CD4-positive, CD25-positive, alpha-beta regulatory T cell (primary cell): ENCODE results near the gene HBZ. TPM values are rescaled to one million over a fixed set of nuclear protein-coding genes. Genes with fewer than 3 reads are reported as not detected.
"Not testable (repeated sequence)": the region's sequence is repeated elsewhere in the genome, so short reads cannot be mapped to it uniquely, and the experiment has no call there.

ENCODE experiments used
- ATAC-seq, 2 donors: fragments of 150-1000 bp; cut with Tn5 transposase; one replicate each; pipeline ENCODE4 v1.10.0; 2021; ENCODE audit warnings: low read depth in 2 of 2, moderate number of reproducible peaks in 2 of 2, moderate library complexity in 1 of 2
- DNase-seq, 3 donors: peaks; one replicate each; pipeline versions ENCODE4 v3.0.0 to v3.0.0-alpha.2; 2012 to 2022; ENCODE audit warnings: mixed read lengths in 1 of 3
- H3K27ac ChIP-seq: one replicate; pipeline ENCODE4 v1.7.0; 2013; ENCODE audit warnings: mild to moderate bottlenecking, low read length; ENCODE audit not compliant: insufficient read depth, poor library complexity, severe bottlenecking
- H3K27me3 ChIP-seq: one replicate; pipeline ENCODE4 v1.7.0; 2013; ENCODE audit warnings: low read length; ENCODE audit not compliant: control insufficient read depth, insufficient read depth
- H3K36me3 ChIP-seq: one replicate; pipeline ENCODE4 v1.7.0; 2013; ENCODE audit warnings: mild to moderate bottlenecking, low read length, moderate library complexity; ENCODE audit not compliant: control insufficient read depth, insufficient read depth
- H3K4me1 ChIP-seq: 2 replicates; pipeline ENCODE4 v1.7.0; 2013; ENCODE audit warnings: mild to moderate bottlenecking, low read length; ENCODE audit not compliant: insufficient read depth, control insufficient read depth, poor library complexity, severe bottlenecking
- H3K4me3 ChIP-seq: one replicate; pipeline ENCODE4 v1.7.0; 2013; ENCODE audit warnings: low read depth, mild to moderate bottlenecking, low read length, moderate library complexity
- H3K9me3 ChIP-seq, 2 experiments: 1 replicate in 1 of 2; 2 replicates in 1 of 2; pipeline ENCODE4 v1.7.0; 2013; ENCODE audit warnings: low read length in 2 of 2, mild to moderate bottlenecking in 1 of 2, moderate library complexity in 1 of 2; ENCODE audit not compliant: control insufficient read depth in 2 of 2
- H3K27ac Mint-ChIP-seq, 3 donors: one replicate each; pipeline ENCODE4 v1.8.0; 2020 to 2022; ENCODE audit warnings: mild to moderate bottlenecking in 3 of 3, mixed read lengths in 3 of 3, moderate library complexity in 2 of 3
- H3K27me3 Mint-ChIP-seq: one replicate; pipeline ENCODE4 v1.8.0; 2022; ENCODE audit warnings: mild to moderate bottlenecking, mixed read lengths
- H3K36me3 Mint-ChIP-seq: one replicate; pipeline ENCODE4 v1.8.0; 2020; ENCODE audit warnings: mixed read lengths
- H3K4me1 Mint-ChIP-seq, 4 donors: one replicate each; pipeline ENCODE4 v1.8.0; 2020 to 2022; ENCODE audit warnings: mixed read lengths in 4 of 4, mild to moderate bottlenecking in 1 of 4
- H3K4me3 Mint-ChIP-seq, 4 donors: one replicate each; pipeline ENCODE4 v1.8.0; 2020 to 2022; ENCODE audit warnings: mild to moderate bottlenecking in 4 of 4, mixed read lengths in 4 of 4, moderate library complexity in 3 of 4
- H3K9me3 Mint-ChIP-seq, 7 donors: one replicate each; pipeline ENCODE4 v1.8.0; 2020 to 2022; ENCODE audit warnings: mixed read lengths in 7 of 7, mild to moderate bottlenecking in 3 of 7, moderate library complexity in 2 of 7
- polyA plus RNA-seq, 4 donors: library from polyadenylated mRNA; unstranded; fragments of 300-500 nt; fragmentation: Illumina TruSeq; gene quantifications; one replicate each; pipeline ENCODE4 v1.2.3, GENCODE V29; 2021
- total RNA-seq: library from RNA; stranded (reverse); gene quantifications from one replicate; pipeline ENCODE4 v1.2.3, GENCODE V29; 2022

The HBZ gene
- total and polyA plus RNA-seq, 5 donors from 2014 or later = not detected

GRCh38 chr16:200388-200787 is 47.9 kb downstream of the HBZ start:
- Mint-ChIP-seq H3K9me3 (no peaks in the 10 kb centered on the region), H3K27ac (no peak overlapping the region)

DNA sequence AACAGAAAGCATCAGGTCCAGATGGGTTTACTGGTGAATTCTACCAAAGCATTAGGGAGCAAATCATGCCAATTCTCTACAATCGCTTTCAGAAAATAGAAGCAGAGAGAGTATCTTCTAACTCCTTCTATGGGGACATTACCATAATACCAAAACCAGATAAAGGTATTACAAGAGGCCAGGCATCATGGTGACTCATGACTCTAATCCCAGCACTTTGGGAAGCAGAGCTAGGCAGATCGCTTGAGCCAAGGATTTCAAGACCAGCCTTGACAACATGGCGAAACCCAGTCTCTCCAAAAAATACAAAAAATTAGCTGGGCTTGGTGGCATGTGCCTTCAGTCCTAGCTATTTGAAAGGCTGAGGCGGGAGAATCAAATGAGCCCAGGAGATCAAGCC is 50.8 kb downstream of the HBZ start:
- no peak overlapping the region for H3K4me3 Mint-ChIP-seq

More at GRCh38 chr16:200388-200787, 47.9 kb downstream of the HBZ start:
- no peak overlapping the region for H3K4me3 ChIP-seq
- peaks cover 55% of the 10 kb centered on the region for H3K36me3 ChIP-seq
- Mint-ChIP-seq H3K27me3 (no peaks in the 10 kb centered on the region), H3K4me1 (peaks cover 0 to 4% (median 0%) of the 10 kb centered on the region in 4 donors), H3K4me3 (no peak overlapping the region), H3K36me3 (peaks cover 12% of the 10 kb centered on the region)
- DNase-seq (no peak), ATAC-seq (no peak)
- H3K9me3 ChIP-seq = no peaks in the 10 kb centered on the region
- no peaks in the 10 kb centered on the region for H3K4me1 ChIP-seq
- no peak overlapping the region for H3K27ac ChIP-seq
- no peaks in the 10 kb centered on the region for H3K27me3 ChIP-seq

GRCh38 chr16:204046-204445 is 51.6 kb downstream of the HBZ start:
- H3K9me3 Mint-ChIP-seq, H3K27me3 ChIP-seq, H3K27me3 Mint-ChIP-seq, H3K4me1 ChIP-seq, H3K27ac Mint-ChIP-seq, H3K9me3 ChIP-seq, H3K4me3 Mint-ChIP-seq, H3K4me3 ChIP-seq, H3K4me1 Mint-ChIP-seq, DNase-seq, H3K27ac ChIP-seq, ATAC-seq: not testable (repeated sequence)
- peaks cover 31% of the 10 kb centered on the region for H3K36me3 Mint-ChIP-seq
- peaks cover 66% of the 10 kb centered on the region for H3K36me3 ChIP-seq

More for the DNA sequence above, 50.8 kb downstream of the HBZ start:
- Histone ChIP-seq H3K27ac (no peak overlapping the region), H3K27me3 (no peaks in the 10 kb centered on the region), H3K36me3 (peaks cover 66% of the 10 kb centered on the region), H3K4me1 (no peaks in the 10 kb centered on the region), H3K4me3 (no peak overlapping the region), H3K9me3 (no peaks in the 10 kb centered on the region)
- Mint-ChIP-seq H3K27ac (no peak overlapping the region), H3K4me1 (peaks cover 0 to 8% (median under 1%) of the 10 kb centered on the region in 4 donors), H3K27me3 (no peaks in the 10 kb centered on the region), H3K9me3 (no peaks in the 10 kb centered on the region), H3K36me3 (peaks cover 26% of the 10 kb centered on the region)
- DNase-seq (no peak), ATAC-seq (no peak)

Other genes starting within 250 kb of the HBZ start
- 12.7 TPM for gene POLR3K, start 99.0 kb upstream of the HBZ start, total RNA-seq
- 10 to 100 TPM; 37.5 to 50.4 (median 48.6) TPM for gene POLR3K, start 99.0 kb upstream of the HBZ start, polyA plus RNA-seq
- gene SNRNP25, start 98.8 kb upstream of the HBZ start, total RNA-seq = 9.4 TPM
- gene SNRNP25, start 98.8 kb upstream of the HBZ start, polyA plus RNA-seq = 10 to 100 TPM; 16.6 to 29.1 (median 21.2) TPM
- gene RHBDF1, start 80.0 kb upstream of the HBZ start, total RNA-seq = 0.67 TPM
- gene RHBDF1, start 80.0 kb upstream of the HBZ start, polyA plus RNA-seq = not detected
- gene MPG, start 74.4 kb upstream of the HBZ start, total RNA-seq = 29.2 TPM
- 10 to 100 TPM; 62.2 to 82.7 (median 81.8) TPM for gene MPG, start 74.4 kb upstream of the HBZ start, polyA plus RNA-seq
- gene NPRL3, start 14.0 kb upstream of the HBZ start, total RNA-seq = 23.1 TPM
- gene NPRL3, start 14.0 kb upstream of the HBZ start, polyA plus RNA-seq = 1 to 10 TPM; 6.5 to 9.2 (median 8.2) TPM
- not detected for gene HBM, start 13.3 kb downstream of the HBZ start, total RNA-seq
- not detected for gene HBM, start 13.3 kb downstream of the HBZ start, polyA plus RNA-seq
- gene HBA2, start 20.2 kb downstream of the HBZ start, total RNA-seq = 0.86 TPM
- gene HBA2, start 20.2 kb downstream of the HBZ start, polyA plus RNA-seq = 1 to 10 TPM in 1 of 4 donors, under 1 TPM in 2, not detected in 1; 0.41 to 1.2 (median 0.99) TPM
- not detected for gene HBA1, start 24.0 kb downstream of the HBZ start, total RNA-seq
- gene HBA1, start 24.0 kb downstream of the HBZ start, polyA plus RNA-seq = under 1 TPM in 1 of 4 donors, not detected in 3; 0.41 TPM
- gene HBQ1, start 27.8 kb downstream of the HBZ start, total RNA-seq = not detected
- gene HBQ1, start 27.8 kb downstream of the HBZ start, polyA plus RNA-seq = not detected
- 152 TPM for gene LUC7L, start 76.8 kb downstream of the HBZ start, total RNA-seq
- 10 to 100 TPM in 1 of 4 donors, 1 to 10 TPM in 3; 8.9 to 10.9 (median 9.8) TPM for gene LUC7L, start 76.8 kb downstream of the HBZ start, polyA plus RNA-seq
- 26.5 TPM for gene FAM234A, start 82.2 kb downstream of the HBZ start, total RNA-seq
- 10 to 100 TPM; 15.3 to 23.9 (median 21.7) TPM for gene FAM234A, start 82.2 kb downstream of the HBZ start, polyA plus RNA-seq
- gene RGS11, start 123.3 kb downstream of the HBZ start, total RNA-seq = not detected
- not detected for gene RGS11, start 123.3 kb downstream of the HBZ start, polyA plus RNA-seq
- not detected for gene ARHGDIG, start 127.9 kb downstream of the HBZ start, total RNA-seq
- gene ARHGDIG, start 127.9 kb downstream of the HBZ start, polyA plus RNA-seq = not detected
- gene PDIA2, start 130.5 kb downstream of the HBZ start, total RNA-seq = not detected
- not detected for gene PDIA2, start 130.5 kb downstream of the HBZ start, polyA plus RNA-seq
- 45.2 TPM for gene AXIN1, start 200.1 kb downstream of the HBZ start, total RNA-seq
- 1 to 10 TPM; 1.1 to 2.9 (median 1.4) TPM for gene AXIN1, start 200.1 kb downstream of the HBZ start, polyA plus RNA-seq
- gene MRPL28, start 217.9 kb downstream of the HBZ start, total RNA-seq = 37.8 TPM
- 100 to 1,000 TPM in 1 of 4 donors, 10 to 100 TPM in 3; 63.0 to 109 (median 85.2) TPM for gene MRPL28, start 217.9 kb downstream of the HBZ start, polyA plus RNA-seq
- gene PGAP6, start 229.3 kb downstream of the HBZ start, total RNA-seq = 71.4 TPM
- gene PGAP6, start 229.3 kb downstream of the HBZ start, polyA plus RNA-seq = 10 to 100 TPM in 3 of 4 donors, 1 to 10 TPM in 1; 7.8 to 45.3 (median 32.2) TPM
- 6.7 TPM for gene NME4, start 244.6 kb downstream of the HBZ start, total RNA-seq
- gene NME4, start 244.6 kb downstream of the HBZ start, polyA plus RNA-seq = 10 to 100 TPM; 16.2 to 29.8 (median 23.1) TPM
- gene DECR2, start 249.2 kb downstream of the HBZ start, total RNA-seq = 4.8 TPM
- 1 to 10 TPM; 2.2 to 4.5 (median 2.7) TPM for gene DECR2, start 249.2 kb downstream of the HBZ start, polyA plus RNA-seq